Uterus (tissue), 4 donors: ENCODE measurements around the gene IL17B. TPM values are rescaled to one million over a fixed set of nuclear protein-coding genes. Genes with fewer than 3 reads are reported as not detected.
A peak's percentile ranks its signal among the peaks of the same experiment; 100 is the strongest.

Experiments
- DNase-seq, 2 donors: peaks; one replicate each; pipeline ENCODE4 v3.0.0-alpha.2; 2019 to 2020
- H3K27ac ChIP-seq, 2 donors: fragments of 200-600 bp; sonication (generic); 1 replicate in 1 of 2; 2 replicates in 1 of 2; pipeline ENCODE4 v1.5.1; 2016 to 2018
- H3K27me3 ChIP-seq, 2 donors: fragments of 200-600 bp; sonication (generic); one replicate each; pipeline ENCODE4 v1.5.1; 2018 to 2019; ENCODE audit warnings: control low read depth in 1 of 2
- H3K36me3 ChIP-seq, 2 donors: fragments of 200-600 bp; sonication (generic); one replicate each; pipeline ENCODE4 v1.5.1; 2019; ENCODE audit warnings: control low read depth in 1 of 2
- H3K4me1 ChIP-seq, 2 donors: fragments of 200-600 bp; sonication (generic); one replicate each; pipeline ENCODE4 v1.5.1; 2018 to 2019; ENCODE audit warnings: control low read depth in 1 of 2
- H3K4me3 ChIP-seq, 2 donors: fragments of 200-600 bp; sonication (generic); 1 replicate in 1 of 2; 2 replicates in 1 of 2; pipeline ENCODE4 v1.5.1; 2018 to 2019; ENCODE audit warnings: mild to moderate bottlenecking in 1 of 2
- H3K9me3 ChIP-seq, 2 donors: fragments of 200-600 bp; sonication (generic); one replicate each; pipeline ENCODE4 v1.5.1; 2019; ENCODE audit warnings: control low read depth in 1 of 2
- POLR2A ChIP-seq, 2 donors: fragments of 450-650 bp; IDR thresholded peaks; one replicate each; pipeline ENCODE4 v1.6.1; 2016; ENCODE audit warnings: antibody characterized with exemption in 2 of 2, mild to moderate bottlenecking in 1 of 2, moderate library complexity in 1 of 2
- intact Hi-C: fragments of 100-400 bp; cut with DNase I; formaldehyde crosslinking; loops from one replicate; pipeline ENCODE4 v1.15.1; 2023; ENCODE audit warnings: low total_unique reads
- total RNA-seq, 4 donors: library from RNA; depleted of rRNA in 3 of 4; stranded (reverse); fragments of >200 nt in 3 of 4; gene quantifications; one replicate each; pipeline versions ENCODE4 v1.1.0 to v1.2.4, GENCODE V29; 2014 to 2023
- TF ChIP-seq, protein P1 (sequence below), 4 experiments: fragments of 200-600 bp in 2 of 4; fragments of 450-650 bp in 2 of 4; sonication (generic) in 2 of 4; IDR thresholded peaks; one replicate each; pipeline ENCODE4 v1.5.1; 2016 to 2019; ENCODE audit warnings: antibody characterized with exemption in 4 of 4, mild to moderate bottlenecking in 2 of 4, moderate library complexity in 1 of 4
- donor health status: DM: yes; HTN: yes; CAD: no.

IL17B gene
- total RNA-seq, 4 donors from 2014 or later: 1.6 to 2.3 TPM; not detected in 2

DNA sequence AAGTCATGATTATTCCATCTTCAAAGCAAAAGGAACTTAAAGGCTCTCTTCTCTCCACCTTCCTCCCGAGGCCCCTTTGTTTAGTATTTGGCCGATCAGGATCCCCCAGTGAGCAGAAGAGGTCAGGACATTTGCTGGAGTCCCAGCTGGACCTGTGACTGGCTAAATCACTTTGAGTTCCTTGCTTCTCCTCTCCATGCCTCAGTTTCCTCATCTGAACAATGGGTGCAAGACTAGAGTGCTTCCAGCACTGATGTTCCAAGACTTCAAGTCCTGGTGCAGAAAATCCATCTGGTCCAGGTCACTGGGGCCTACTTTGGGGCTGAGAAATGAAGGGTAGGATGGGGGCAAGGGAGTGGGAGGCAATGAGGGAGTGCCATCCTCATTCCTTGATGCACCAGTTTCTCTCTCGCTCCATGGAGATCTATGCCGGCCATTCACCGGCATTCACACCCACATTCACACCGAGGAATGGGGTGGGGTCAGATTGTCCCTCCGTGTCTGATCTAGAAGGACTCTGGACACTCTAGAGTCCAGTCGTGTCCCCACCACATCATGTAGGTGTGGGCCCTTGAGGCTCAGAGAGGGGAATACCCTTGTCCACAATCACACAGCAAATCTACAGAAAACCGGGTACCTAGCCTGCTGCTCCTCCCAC, 38.7 kb upstream of the IL17B start:
- TF ChIP-seq, protein P1, sequence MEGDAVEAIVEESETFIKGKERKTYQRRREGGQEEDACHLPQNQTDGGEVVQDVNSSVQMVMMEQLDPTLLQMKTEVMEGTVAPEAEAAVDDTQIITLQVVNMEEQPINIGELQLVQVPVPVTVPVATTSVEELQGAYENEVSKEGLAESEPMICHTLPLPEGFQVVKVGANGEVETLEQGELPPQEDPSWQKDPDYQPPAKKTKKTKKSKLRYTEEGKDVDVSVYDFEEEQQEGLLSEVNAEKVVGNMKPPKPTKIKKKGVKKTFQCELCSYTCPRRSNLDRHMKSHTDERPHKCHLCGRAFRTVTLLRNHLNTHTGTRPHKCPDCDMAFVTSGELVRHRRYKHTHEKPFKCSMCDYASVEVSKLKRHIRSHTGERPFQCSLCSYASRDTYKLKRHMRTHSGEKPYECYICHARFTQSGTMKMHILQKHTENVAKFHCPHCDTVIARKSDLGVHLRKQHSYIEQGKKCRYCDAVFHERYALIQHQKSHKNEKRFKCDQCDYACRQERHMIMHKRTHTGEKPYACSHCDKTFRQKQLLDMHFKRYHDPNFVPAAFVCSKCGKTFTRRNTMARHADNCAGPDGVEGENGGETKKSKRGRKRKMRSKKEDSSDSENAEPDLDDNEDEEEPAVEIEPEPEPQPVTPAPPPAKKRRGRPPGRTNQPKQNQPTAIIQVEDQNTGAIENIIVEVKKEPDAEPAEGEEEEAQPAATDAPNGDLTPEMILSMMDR (IDR thresholded peaks at IDR 0.05): no peak
- no peak for TF ChIP-seq POLR2A (IDR thresholded peaks at IDR 0.05)
- peak in 1 of 2 donors; percentile 26 for DNase-seq
- Histone ChIP-seq H3K27ac (peak overlapping the region; percentile 99), H3K36me3 (no peaks in the 10 kb centered on the region), H3K4me3 (peak overlapping the region; percentile 24 to 88), H3K27me3 (no peaks in the 10 kb centered on the region), H3K9me3 (no peaks in the 10 kb centered on the region), H3K4me1 (peaks cover 9 to 21% of the 10 kb centered on the region in 2 donors)
- intact Hi-C loops: loop anchor here (5.0 kb wide), 1 partner anchor 36 kb away; no protein-coding TSS in a partner anchor

DNA sequence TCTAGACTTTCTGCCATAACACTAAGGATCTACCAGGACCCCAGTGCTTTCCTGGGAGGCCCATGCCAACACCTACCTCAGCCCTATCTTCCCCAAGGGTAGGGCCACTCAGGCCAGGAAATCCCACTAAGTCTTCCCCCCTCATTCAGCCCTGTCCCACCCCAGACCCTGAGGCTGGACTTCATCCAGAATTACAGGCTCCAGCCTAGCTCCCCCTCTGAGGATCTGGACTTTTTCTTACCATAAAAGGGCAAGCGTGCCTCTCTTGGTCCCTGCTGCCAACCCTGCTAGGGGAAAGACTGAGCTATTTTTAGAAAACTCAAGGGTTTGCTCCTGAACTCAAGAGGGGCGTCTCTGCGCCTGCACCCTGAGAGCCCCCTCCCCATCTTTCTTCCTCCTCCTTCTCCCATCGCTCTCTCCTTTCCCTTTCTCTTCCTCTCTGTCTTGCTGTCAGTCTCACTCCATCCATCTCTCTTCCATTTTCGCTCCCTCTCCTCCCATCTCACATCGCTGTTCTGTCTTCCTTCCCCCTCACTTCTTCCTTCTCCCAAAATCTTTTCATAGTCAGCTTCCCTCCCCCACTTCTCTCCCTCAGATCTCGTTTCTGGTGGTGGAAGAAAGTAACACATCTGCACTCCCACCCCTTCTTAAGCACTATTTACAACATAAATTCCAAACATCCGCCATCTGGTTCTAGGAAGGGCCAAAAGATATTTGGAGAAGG, 38.1 kb upstream of the IL17B start:
- TF ChIP-seq POLR2A (IDR thresholded peaks at IDR 0.05): peak in 1 of 2 donors; percentile 7
- TF ChIP-seq, protein P1 (IDR thresholded peaks at IDR 0.05): peak in 1 of 4 experiments; percentile 17
- H3K36me3 ChIP-seq: no peaks in the 10 kb centered on the region
- H3K4me3 ChIP-seq: peak overlapping the region; percentile 24 to 88
- DNase-seq: peak; percentile 52 to 67
- peaks cover 9 to 21% of the 10 kb centered on the region in 2 donors for H3K4me1 ChIP-seq
- no peaks in the 10 kb centered on the region for H3K27me3 ChIP-seq
- H3K9me3 ChIP-seq: no peaks in the 10 kb centered on the region
- peak overlapping the region; percentile 99 for H3K27ac ChIP-seq
- intact Hi-C loops: loop anchor here (5.0 kb wide), 1 partner anchor 35 kb away; no protein-coding TSS in a partner anchor

- H3K4me3 ChIP-seq: peak overlapping the region; percentile 68 to 88
- no peak for DNase-seq
- H3K27me3 ChIP-seq: no peaks in the 10 kb centered on the region
- peak overlapping the region; percentile 99 for H3K27ac ChIP-seq
- H3K4me1 ChIP-seq: peaks cover 9 to 13% of the 10 kb centered on the region in 2 donors
- no peaks in the 10 kb centered on the region for H3K36me3 ChIP-seq
- intact Hi-C loops: loop anchor here (5.0 kb wide), 1 partner anchor 33 kb away; no protein-coding TSS in a partner anchor
- TF ChIP-seq, protein P1 (IDR thresholded peaks at IDR 0.05): no peak
- no peak for TF ChIP-seq POLR2A (IDR thresholded peaks at IDR 0.05)
- no peaks in the 10 kb centered on the region for H3K9me3 ChIP-seq
These were observed 36.2 kb upstream of the IL17B start for GRCh38 chr5:149415066-149415967.

GRCh38 chr5:149414405-149415065, 35.4 kb upstream of the IL17B start:
- intact Hi-C loops: loop anchor here (5.0 kb wide), 1 partner anchor 32 kb away; no protein-coding TSS in a partner anchor

More at GRCh38 chr5:149414405-149415065, 35.4 kb upstream of the IL17B start:
- peak; percentile 67 to 68 for DNase-seq
- Histone ChIP-seq H3K27ac (peak overlapping the region; percentile 99), H3K4me1 (peaks cover 2 to 9% of the 10 kb centered on the region in 2 donors), H3K9me3 (no peaks in the 10 kb centered on the region), H3K4me3 (peak overlapping the region; percentile 68 to 88), H3K36me3 (no peaks in the 10 kb centered on the region), H3K27me3 (no peaks in the 10 kb centered on the region)
- peak in 1 of 2 donors; percentile 19 for TF ChIP-seq POLR2A (IDR thresholded peaks at IDR 0.05)
- TF ChIP-seq, protein P1 (IDR thresholded peaks at IDR 0.05): no peak
